SK-N-SH treated with all-trans-retinoic acid at 6 μM for 48 hours (cell line): Measurements from ENCODE around the gene CEP85.

Experiments used
- ARNTL ChIP-seq: fragments of 450-650 bp; formaldehyde crosslinking; IDR thresholded peaks from 2 replicates; pipeline ENCODE4 v1.5.0; 2020; ENCODE audit warnings: low read depth, mild to moderate bottlenecking, moderate library complexity, borderline replicate concordance
- CSDC2 ChIP-seq: fragments of 250-450 bp; sonication (Bioruptor Pico); IDR thresholded peaks from 2 replicates; pipeline ENCODE4 v1.5.0; 2020; ENCODE audit warnings: mild to moderate bottlenecking, moderate library complexity
- GLIS3 ChIP-seq: fragments of 250-450 bp; sonication (Bioruptor Pico); IDR thresholded peaks from 2 replicates; pipeline ENCODE4 v1.5.0; 2020; ENCODE audit warnings: mild to moderate bottlenecking, moderate library complexity
- ISL1 ChIP-seq: fragments of 250-450 bp; sonication (Bioruptor Pico); IDR thresholded peaks from 2 replicates; pipeline ENCODE4 v2.1.2; 2022; ENCODE audit warnings: mild to moderate bottlenecking, moderate library complexity
- POU6F1 ChIP-seq: fragments of 250-450 bp; sonication (Bioruptor Pico); IDR thresholded peaks from 2 replicates; pipeline ENCODE4 v1.8.0; 2021; ENCODE audit warnings: low read depth, mild to moderate bottlenecking, moderate library complexity, borderline replicate concordance
- PPARA ChIP-seq: fragments of 250-450 bp; sonication (Bioruptor Pico); IDR thresholded peaks from 2 replicates; pipeline ENCODE4 v1.5.0; 2020; ENCODE audit warnings: mild to moderate bottlenecking, borderline replicate concordance
- RARB ChIP-seq: fragments of 250-450 bp; sonication (Bioruptor Pico); IDR thresholded peaks from 2 replicates; pipeline ENCODE4 v1.8.0; 2021; ENCODE audit warnings: mild to moderate bottlenecking, moderate library complexity
- TCF4 ChIP-seq: fragments of 250-450 bp; sonication (Bioruptor Pico); IDR thresholded peaks from 2 replicates; pipeline ENCODE4 v1.8.0; 2021; ENCODE audit warnings: mild to moderate bottlenecking, moderate library complexity, borderline replicate concordance
- ZFP30 ChIP-seq: fragments of 450-650 bp; formaldehyde crosslinking; IDR thresholded peaks from 2 replicates; pipeline ENCODE4 v1.5.0; 2022; ENCODE audit warnings: mild to moderate bottlenecking, moderate library complexity
- ZNF70 ChIP-seq: fragments of 450-650 bp; formaldehyde crosslinking; IDR thresholded peaks from 2 replicates; pipeline ENCODE4 v1.5.0; 2020; ENCODE audit warnings: mild to moderate bottlenecking, moderate library complexity
- TF ChIP-seq, protein P1 (sequence below): fragments of 250-450 bp; sonication (Bioruptor Pico); IDR thresholded peaks from 2 replicates; pipeline ENCODE4 v1.5.1; 2020; ENCODE audit warnings: low read depth, mild to moderate bottlenecking, moderate library complexity
- TF ChIP-seq, protein P2 (sequence below): fragments of 250-450 bp; sonication (Bioruptor Pico); IDR thresholded peaks from 2 replicates; pipeline ENCODE4 v1.8.0; 2020; ENCODE audit warnings: mild to moderate bottlenecking, moderate library complexity, borderline replicate concordance

DNA sequence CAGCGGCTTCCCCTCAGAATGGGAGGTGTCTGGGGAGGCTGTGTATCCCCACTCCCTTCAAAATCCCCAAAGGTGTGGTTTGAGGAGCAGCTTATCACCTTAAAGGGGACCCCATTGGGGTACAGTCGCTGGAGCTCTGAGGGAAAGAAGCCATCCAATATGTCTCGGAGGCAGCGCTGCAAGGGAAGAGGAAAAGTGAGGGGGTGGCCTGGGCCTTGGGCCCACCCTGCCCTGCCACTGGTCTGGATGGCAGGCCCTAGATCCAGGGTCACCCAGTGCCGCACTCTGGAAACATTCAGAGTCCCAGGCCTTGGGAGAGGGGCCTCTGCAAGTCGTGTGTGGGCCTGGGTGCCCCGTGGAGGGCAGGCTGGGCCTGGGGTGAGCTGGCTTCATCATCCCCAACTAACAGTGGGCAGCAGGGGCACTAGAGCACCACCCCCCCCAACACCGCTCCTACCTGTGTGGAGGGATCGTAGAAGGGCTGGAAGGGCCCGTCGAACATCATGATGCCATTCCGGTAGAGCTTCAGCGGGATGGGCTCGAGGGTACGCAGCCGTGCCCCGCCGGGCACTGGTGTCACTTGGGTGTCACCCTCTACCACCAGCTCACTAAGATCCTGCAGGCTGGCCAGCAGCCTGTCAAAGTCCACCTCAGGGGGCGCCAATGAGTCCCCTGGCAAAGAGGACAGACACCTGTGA lies 51.5 kb downstream of the CEP85 start:
- no peak for TF ChIP-seq ISL1 (CRISPR knock-in tag)
- no peak for TF ChIP-seq RARB (CRISPR knock-in tag)
- no peak for TF ChIP-seq PPARA (CRISPR knock-in tag)
- TF ChIP-seq TCF4 = no peak
- TF ChIP-seq ARNTL (CRISPR knock-in tag) = no peak
- no peak for TF ChIP-seq CSDC2 (CRISPR knock-in tag)
- TF ChIP-seq, protein P1, sequence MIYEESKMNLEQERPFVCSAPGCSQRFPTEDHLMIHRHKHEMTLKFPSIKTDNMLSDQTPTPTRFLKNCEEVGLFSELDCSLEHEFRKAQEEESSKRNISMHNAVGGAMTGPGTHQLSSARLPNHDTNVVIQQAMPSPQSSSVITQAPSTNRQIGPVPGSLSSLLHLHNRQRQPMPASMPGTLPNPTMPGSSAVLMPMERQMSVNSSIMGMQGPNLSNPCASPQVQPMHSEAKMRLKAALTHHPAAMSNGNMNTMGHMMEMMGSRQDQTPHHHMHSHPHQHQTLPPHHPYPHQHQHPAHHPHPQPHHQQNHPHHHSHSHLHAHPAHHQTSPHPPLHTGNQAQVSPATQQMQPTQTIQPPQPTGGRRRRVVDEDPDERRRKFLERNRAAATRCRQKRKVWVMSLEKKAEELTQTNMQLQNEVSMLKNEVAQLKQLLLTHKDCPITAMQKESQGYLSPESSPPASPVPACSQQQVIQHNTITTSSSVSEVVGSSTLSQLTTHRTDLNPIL (CRISPR knock-in tag) = no peak
- TF ChIP-seq ZNF70 (CRISPR knock-in tag) = no peak
- TF ChIP-seq GLIS3 (CRISPR knock-in tag) = no peak
- TF ChIP-seq ZFP30 (CRISPR knock-in tag) = no peak
- no peak for TF ChIP-seq POU6F1 (CRISPR knock-in tag)
- TF ChIP-seq, protein P2, sequence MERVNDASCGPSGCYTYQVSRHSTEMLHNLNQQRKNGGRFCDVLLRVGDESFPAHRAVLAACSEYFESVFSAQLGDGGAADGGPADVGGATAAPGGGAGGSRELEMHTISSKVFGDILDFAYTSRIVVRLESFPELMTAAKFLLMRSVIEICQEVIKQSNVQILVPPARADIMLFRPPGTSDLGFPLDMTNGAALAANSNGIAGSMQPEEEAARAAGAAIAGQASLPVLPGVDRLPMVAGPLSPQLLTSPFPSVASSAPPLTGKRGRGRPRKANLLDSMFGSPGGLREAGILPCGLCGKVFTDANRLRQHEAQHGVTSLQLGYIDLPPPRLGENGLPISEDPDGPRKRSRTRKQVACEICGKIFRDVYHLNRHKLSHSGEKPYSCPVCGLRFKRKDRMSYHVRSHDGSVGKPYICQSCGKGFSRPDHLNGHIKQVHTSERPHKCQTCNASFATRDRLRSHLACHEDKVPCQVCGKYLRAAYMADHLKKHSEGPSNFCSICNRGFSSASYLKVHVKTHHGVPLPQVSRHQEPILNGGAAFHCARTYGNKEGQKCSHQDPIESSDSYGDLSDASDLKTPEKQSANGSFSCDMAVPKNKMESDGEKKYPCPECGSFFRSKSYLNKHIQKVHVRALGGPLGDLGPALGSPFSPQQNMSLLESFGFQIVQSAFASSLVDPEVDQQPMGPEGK (CRISPR knock-in tag) = no peak
